Raji (cell line): ENCODE data around the gene DMAC2L.

Experiments used
- POLR2A ChIP-seq: IDR thresholded peaks from 2 replicates; pipeline ENCODE4 v1.6.1; 2011; ENCODE audit warnings: low read depth, low read length, control low read depth; ENCODE audit not compliant: insufficient read depth

The DMAC2L gene

GRCh38 chr14:50362764-50363713, 50.9 kb downstream of the DMAC2L start:
- peak; percentile 23; the same call in 1 of the 2 replicates for TF ChIP-seq POLR2A

- TF ChIP-seq POLR2A, result no peak
Measured at GRCh38 chr14:50363714-50364111, 51.6 kb downstream of the DMAC2L start.

DNA sequence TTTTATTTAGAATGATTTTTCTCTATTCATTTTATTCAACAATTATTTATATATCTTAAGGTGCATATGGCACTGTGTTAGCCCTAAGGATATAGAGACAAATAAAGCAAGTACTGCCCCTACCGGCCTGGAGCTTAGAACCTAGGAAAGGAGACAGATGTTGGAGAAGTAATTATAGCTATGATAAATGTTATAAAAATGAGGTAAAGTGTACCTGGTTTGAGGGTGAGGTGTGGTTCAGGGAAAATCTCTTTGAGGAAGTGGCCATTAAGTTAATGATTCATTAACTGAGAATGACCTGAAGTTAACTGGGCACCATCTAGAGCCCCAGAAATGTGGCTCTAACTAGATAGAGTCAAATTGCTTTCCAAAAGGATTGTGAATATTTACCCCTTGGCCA, 52.7 kb downstream of the DMAC2L start:
- no peak for TF ChIP-seq POLR2A

DNA sequence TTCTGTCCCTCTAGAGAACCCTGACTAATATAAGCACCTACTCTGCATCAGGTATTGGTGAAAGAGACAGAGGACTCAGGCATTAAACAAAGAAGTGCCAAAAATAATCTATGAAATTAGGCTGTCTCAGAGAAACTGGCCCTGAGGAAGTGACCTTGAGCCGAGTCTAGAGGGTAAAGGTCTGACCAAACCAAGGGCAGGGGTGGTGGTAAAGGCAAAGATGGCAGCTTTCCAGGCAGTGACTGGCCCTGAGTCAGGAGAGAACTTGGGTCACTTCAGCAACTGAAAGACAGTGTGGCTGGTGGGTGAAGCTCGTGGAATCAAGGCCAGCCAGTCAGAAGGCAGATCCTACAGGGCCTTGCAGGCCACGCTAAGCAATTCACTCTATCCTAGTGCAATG, 54.0 kb downstream of the DMAC2L start:
- TF ChIP-seq POLR2A, result no peak

DNA sequence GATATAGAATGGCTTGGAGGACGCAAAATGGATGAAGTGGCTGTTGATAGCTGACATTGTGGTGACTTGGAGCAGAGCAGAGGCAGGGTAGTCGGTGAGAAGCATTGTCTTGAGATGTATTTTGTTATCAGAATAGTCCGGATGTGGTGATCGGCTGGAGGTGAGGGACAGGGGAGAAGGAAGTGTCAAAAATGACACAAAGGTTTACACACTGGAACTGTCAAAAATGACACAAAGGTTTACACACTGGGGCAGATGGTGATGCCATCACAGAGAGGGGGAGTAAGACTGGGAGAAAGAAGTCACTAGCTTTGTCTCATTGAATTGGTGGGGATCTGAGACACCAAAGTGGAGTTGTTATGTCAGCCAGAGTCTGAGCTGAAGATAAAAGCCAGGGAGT, 54.5 kb downstream of the DMAC2L start:
- no peak for TF ChIP-seq POLR2A

DNA sequence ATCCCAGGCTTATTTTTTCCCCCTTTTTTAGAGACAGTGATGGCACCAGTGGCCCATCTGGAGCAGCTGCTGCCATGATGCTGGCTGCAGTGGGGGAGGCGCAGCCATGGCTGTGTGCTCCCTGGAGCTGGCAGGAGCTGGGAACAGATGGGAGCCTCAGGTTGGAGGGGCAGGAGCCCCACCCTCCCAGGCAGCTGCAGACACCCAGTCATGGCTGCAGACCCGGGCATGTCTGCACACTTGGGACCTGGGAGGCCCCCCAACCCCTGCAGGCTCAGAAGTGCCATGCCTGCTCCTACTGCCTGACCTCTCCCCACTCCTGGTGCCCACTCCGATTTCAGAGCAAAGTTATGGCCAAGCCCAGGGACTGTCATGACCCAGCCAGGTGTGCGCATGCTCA, 59.4 kb downstream of the DMAC2L start:
- TF ChIP-seq POLR2A, result no peak

DNA sequence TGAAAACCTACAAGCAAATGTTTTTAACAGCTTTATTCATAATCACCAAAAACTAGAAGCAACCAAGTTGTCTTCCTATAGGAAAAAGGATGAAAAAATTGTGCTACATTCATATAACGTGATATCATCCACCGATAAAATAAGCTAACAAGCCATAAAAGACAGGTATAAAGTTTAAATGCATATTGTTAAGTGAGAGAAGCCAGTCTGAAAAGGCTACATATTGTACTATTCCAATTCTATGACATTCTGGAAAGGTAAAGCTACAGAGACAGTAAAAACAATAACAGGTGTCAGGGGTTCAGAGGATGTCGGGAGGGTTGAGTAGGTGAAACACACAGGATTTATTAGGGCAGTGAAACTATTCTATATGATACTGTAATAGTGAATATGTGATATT, 61.8 kb downstream of the DMAC2L start:
- TF ChIP-seq POLR2A, result no peak

DNA sequence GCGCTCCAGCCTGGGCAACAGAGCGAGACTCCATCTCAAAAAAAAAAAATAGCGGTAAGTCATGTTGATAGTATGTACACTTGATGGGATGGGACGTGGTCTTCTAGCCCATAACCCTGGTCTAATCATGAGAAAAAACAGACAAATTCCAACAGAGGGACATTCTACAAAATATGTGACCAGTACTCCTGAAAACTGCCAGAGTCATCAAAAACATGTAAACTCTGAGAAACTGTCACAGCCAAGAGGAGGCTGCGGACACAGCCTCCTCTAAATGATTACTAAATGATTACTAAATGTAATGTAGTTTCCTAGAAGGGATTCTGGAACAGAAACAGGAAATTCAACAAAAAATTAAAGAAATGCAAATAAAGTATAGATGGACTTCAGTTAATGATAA, 63.6 kb downstream of the DMAC2L start:
- TF ChIP-seq POLR2A, result no peak
